Activated CD8-positive, alpha-beta memory T cell treated with anti-CD3 and anti-CD28 coated beads, Interleukin-2, amount 50 U/mL, for 1 hour (primary cell): ENCODE measurements around the gene FAM210B.
"Not testable (repeated sequence)": the region's sequence is repeated elsewhere in the genome, so short reads cannot be mapped to it uniquely, and the experiment has no call there.

Experiments
- DNase-seq: peaks from one replicate; pipeline ENCODE4 v3.0.0-alpha.2; 2020; ENCODE audit errors: extremely low read depth

The FAM210B gene

GRCh38 chr20:56358600-56359211 is at the start of gene FAM210B:
FAM210B (plus strand) TSS chr20:56358974; CDS start chr20:56359006, 32 bp downstream.
- peak; percentile 23 for DNase-seq

- DNase-seq = no peak
These were observed 42.7 kb upstream of the FAM210B start for GRCh38 chr20:56316051-56316450.

- DNase-seq = no peak
These were observed 42.3 kb upstream of the FAM210B start for GRCh38 chr20:56316483-56316882.

- no peak for DNase-seq
These were observed 36.1 kb upstream of the FAM210B start for GRCh38 chr20:56322681-56323080.

- DNase-seq = no peak
These were observed 35.6 kb upstream of the FAM210B start for GRCh38 chr20:56323206-56323605.

- DNase-seq = no peak
These were observed 35.1 kb upstream of the FAM210B start for GRCh38 chr20:56323656-56324055.

- no peak for DNase-seq
These were observed 34.0 kb upstream of the FAM210B start for GRCh38 chr20:56324806-56325205.

- DNase-seq = no peak
These were observed 29.9 kb upstream of the FAM210B start for GRCh38 chr20:56328861-56329260.

GRCh38 chr20:56336709-56337108 is 22.1 kb upstream of the FAM210B start:
- DNase-seq = not testable (repeated sequence)

- DNase-seq = no peak
These were observed 16.0 kb upstream of the FAM210B start for GRCh38 chr20:56342783-56343182.

- DNase-seq = no peak
These were observed 14.9 kb upstream of the FAM210B start for GRCh38 chr20:56343861-56344381.

- no peak for DNase-seq
These were observed 12.9 kb upstream of the FAM210B start for GRCh38 chr20:56345911-56346310.

- no peak for DNase-seq
These were observed 11.0 kb upstream of the FAM210B start for GRCh38 chr20:56347628-56348304.

GRCh38 chr20:56348305-56348693 is 10.5 kb upstream of the FAM210B start:
- no peak for DNase-seq

- DNase-seq = no peak
These were observed 10.0 kb upstream of the FAM210B start for GRCh38 chr20:56348746-56349145.

GRCh38 chr20:56350842-56351241 is 7.9 kb upstream of the FAM210B start:
- no peak for DNase-seq

GRCh38 chr20:56352345-56353055 is 6.3 kb upstream of the FAM210B start:
- DNase-seq = no peak

GRCh38 chr20:56353356-56353755 is 5.4 kb upstream of the FAM210B start:
- DNase-seq = no peak

- DNase-seq = no peak
These were observed 704 bp upstream of the FAM210B start for GRCh38 chr20:56358070-56358469.

- DNase-seq = no peak
These were observed 698 bp downstream of the FAM210B start for GRCh38 chr20:56359212-56360132.

GRCh38 chr20:56360133-56360907 is 1.5 kb downstream of the FAM210B start:
- no peak for DNase-seq
